Activated CD4-positive, alpha-beta T cell treated with anti-CD3 and anti-CD28 coated beads for 36 hours (primary cell): ENCODE measurements around the gene FCAR. TPM values are rescaled to one million over a fixed set of nuclear protein-coding genes. Genes with fewer than 3 reads are reported as not detected.
"Not testable (repeated sequence)": the region's sequence is repeated elsewhere in the genome, so short reads cannot be mapped to it uniquely, and the experiment has no call there.

Experiments used
- ATAC-seq: fragments of 200-7000 bp; cut with Tn5 transposase; one replicate; pipeline ENCODE4 v1.10.0; 2021; ENCODE audit warnings: mild to moderate bottlenecking, moderate library complexity
- CTCF ChIA-PET: fragments of 350-600 bp; sonication (Branson Sonifier 250); formaldehyde crosslinking; loops from one replicate; lab custom pipeline; 2021; ENCODE audit warnings: antibody characterized with exemption; lab: Charles Lee
- POLR2A ChIA-PET: fragments of 350-600 bp; sonication (Branson Sonifier 250); formaldehyde crosslinking; loops from one replicate; lab custom pipeline; 2021; ENCODE audit warnings: antibody characterized with exemption, inconsistent platforms; lab: Charles Lee
- DNase-seq: peaks from one replicate; pipeline ENCODE4 v3.0.0-alpha.2; 2020
- H3K27ac Mint-ChIP-seq: one replicate; pipeline ENCODE4 v1.8.0; 2021; ENCODE audit warnings: mixed read lengths
- H3K27me3 Mint-ChIP-seq: one replicate; pipeline ENCODE4 v1.8.0; 2021; ENCODE audit warnings: mixed read lengths
- H3K36me3 Mint-ChIP-seq: one replicate; pipeline ENCODE4 v1.8.0; 2021; ENCODE audit warnings: low read depth, mixed read lengths
- H3K4me1 Mint-ChIP-seq: one replicate; pipeline ENCODE4 v1.8.0; 2021; ENCODE audit warnings: mixed read lengths
- H3K4me3 Mint-ChIP-seq: one replicate; pipeline ENCODE4 v1.8.0; 2021; ENCODE audit warnings: mild to moderate bottlenecking, moderate library complexity, mixed read lengths
- H3K9me3 Mint-ChIP-seq: one replicate; pipeline ENCODE4 v1.8.0; 2021; ENCODE audit warnings: low read depth, mixed read lengths
- intact Hi-C, 2 experiments: fragments of 100-400 bp; cut with DNase I in 1 of 2; cut with micrococcal nuclease in 1 of 2; formaldehyde crosslinking; loops; one replicate each; pipeline versions ENCODE4 v1.14.2 to v1.15.1; 2022 to 2024; cut with DNase I, micrococcal nuclease
- total RNA-seq, 2 experiments: library from RNA; stranded (reverse); gene quantifications; one replicate each; pipeline ENCODE4 v1.2.3, GENCODE V29; 2021

The FCAR gene
- total RNA-seq, 2 experiments from 2014 or later = not detected

DNA sequence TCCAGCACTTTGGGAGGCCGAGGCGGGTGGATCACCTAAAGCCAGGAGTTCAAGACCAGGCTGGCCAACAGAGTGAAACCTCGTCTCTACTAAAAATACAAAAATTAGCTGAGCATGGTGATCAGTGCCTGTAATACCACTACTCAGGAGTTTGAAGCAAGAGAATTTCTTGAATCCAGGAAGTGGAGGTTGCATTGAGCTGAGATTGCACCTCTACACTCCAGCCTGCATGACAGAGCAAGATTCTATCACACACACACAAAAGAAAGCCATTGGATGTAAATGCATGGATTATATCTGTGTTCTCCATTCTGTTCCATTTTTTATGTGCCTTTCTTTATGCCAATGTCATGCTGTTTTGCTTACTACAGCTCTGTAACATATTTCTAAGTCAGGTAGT is 15.6 kb upstream of the FCAR start:
- H3K27me3 Mint-ChIP-seq = peaks cover 19% of the 10 kb centered on the region
- H3K4me3 Mint-ChIP-seq, DNase-seq, ATAC-seq, H3K27ac Mint-ChIP-seq, H3K9me3 Mint-ChIP-seq, POLR2A ChIA-PET, CTCF ChIA-PET, intact Hi-C loops, H3K36me3 Mint-ChIP-seq, H3K4me1 Mint-ChIP-seq: not testable (repeated sequence)

DNA sequence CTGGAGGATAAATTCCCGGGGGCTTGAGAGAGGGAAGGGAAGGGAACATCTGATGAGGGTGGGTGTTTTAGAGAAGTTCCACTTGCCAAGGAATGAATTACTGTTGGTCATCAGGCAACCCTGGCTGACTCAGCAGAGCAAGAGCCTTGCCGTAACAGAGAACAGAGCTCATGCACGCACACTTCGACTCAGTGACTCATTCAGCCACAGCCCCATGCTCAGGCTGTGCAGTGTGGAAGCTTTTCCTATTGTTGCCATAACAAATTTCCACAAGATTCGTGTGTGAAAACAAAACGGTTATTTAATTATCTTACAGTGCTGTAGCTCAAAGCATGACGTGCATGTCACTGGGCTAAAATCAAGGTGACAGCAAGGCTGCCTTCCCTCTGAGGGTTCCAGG is 14.6 kb upstream of the FCAR start:
- ATAC-seq, CTCF ChIA-PET, H3K27ac Mint-ChIP-seq, H3K4me1 Mint-ChIP-seq, H3K36me3 Mint-ChIP-seq, intact Hi-C loops, DNase-seq, H3K4me3 Mint-ChIP-seq, POLR2A ChIA-PET, H3K9me3 Mint-ChIP-seq: not testable (repeated sequence)
- peaks cover 19% of the 10 kb centered on the region for H3K27me3 Mint-ChIP-seq

- H3K27ac Mint-ChIP-seq, POLR2A ChIA-PET, intact Hi-C loops, DNase-seq, ATAC-seq, CTCF ChIA-PET, H3K4me3 Mint-ChIP-seq, H3K4me1 Mint-ChIP-seq, H3K9me3 Mint-ChIP-seq, H3K36me3 Mint-ChIP-seq: not testable (repeated sequence)
- H3K27me3 Mint-ChIP-seq = peaks cover 18% of the 10 kb centered on the region
Observed at GRCh38 chr19:54863459-54863858, 10.6 kb upstream of the FCAR start.

DNA sequence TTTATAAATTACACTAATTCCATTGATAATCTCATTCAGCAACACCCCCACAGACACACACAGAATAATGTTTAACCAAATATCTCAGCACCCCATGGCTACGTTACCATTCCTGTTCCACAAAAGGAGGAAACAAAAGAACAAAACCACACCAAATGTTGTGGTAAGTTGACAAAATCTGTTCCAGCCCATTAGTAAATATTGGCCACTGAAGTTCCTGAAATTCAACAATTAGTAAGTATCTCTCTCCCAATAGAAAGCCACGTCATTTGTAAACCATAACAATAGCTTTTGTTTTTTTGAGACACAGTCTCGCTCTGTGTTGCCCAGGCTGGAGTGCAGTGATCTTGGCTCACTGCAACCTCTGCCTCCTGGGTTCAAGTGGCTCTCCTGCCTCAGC is 2.3 kb upstream of the FCAR start:
- H3K27me3 Mint-ChIP-seq = peaks cover 19% of the 10 kb centered on the region
- ChIA-PET POLR2A (no interaction called here), CTCF (no interaction called here)
- no peak overlapping the region for H3K27ac Mint-ChIP-seq
- intact Hi-C loops = no loop called here
- no peaks in the 10 kb centered on the region for H3K4me1 Mint-ChIP-seq
- H3K36me3 Mint-ChIP-seq = no peaks in the 10 kb centered on the region
- no peaks in the 10 kb centered on the region for H3K9me3 Mint-ChIP-seq
- no peak for DNase-seq
- ATAC-seq = no peak
- H3K4me3 Mint-ChIP-seq = no peak overlapping the region

DNA sequence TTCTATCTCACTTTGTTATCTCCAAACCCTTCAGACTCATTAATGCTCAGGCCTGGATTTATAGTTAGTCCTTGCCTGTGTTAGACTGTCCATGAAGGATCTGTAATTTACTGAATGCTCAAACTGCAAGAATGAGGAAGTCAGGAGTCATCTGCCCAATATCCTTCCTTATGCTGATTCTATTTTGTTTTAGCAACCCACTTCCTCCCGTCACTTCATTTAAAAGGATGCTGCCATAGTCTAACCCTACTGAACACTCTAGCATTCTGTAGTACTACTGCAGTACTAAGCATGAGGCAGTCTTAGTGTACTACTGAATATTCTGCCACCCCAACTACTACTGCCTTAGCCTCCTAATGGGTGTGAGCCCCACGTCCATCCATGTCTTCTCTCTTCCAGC is 1.5 kb downstream of the FCAR start:
- H3K27me3 Mint-ChIP-seq = peaks cover 22% of the 10 kb centered on the region

DNA sequence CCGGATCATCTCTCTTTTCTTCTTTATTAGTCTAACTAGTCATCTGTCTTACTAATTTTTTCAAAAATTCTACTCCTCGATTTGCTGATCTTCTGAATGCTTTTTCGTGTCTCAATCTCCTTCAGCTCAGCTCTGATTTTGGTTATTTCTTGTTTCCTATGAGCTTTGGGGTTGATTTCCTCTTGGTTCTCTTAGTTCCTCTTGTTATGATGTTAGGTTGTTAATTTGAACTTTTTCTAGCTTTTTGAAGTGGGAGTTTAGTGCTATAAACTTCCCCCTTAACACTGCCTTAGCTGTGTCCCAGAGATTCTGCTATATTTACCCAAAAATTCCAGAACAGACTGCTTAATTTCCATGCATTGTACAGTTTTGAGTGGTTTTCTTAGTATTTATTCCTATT is 3.4 kb downstream of the FCAR start:
- Mint-ChIP-seq H3K27ac (no peak overlapping the region), H3K27me3 (peaks cover 22% of the 10 kb centered on the region), H3K9me3 (no peaks in the 10 kb centered on the region), H3K4me1 (no peaks in the 10 kb centered on the region), H3K4me3 (no peak overlapping the region), H3K36me3 (no peaks in the 10 kb centered on the region)
- no peak for ATAC-seq
- ChIA-PET CTCF (no interaction called here), POLR2A (no interaction called here)
- no peak for DNase-seq
- intact Hi-C loops = no loop called here

More for the DNA sequence above, 1.5 kb downstream of the FCAR start:
- Mint-ChIP-seq H3K4me1 (no peaks in the 10 kb centered on the region), H3K4me3 (no peak overlapping the region), H3K9me3 (no peaks in the 10 kb centered on the region), H3K27ac (no peak overlapping the region), H3K36me3 (no peaks in the 10 kb centered on the region)
- ATAC-seq (no peak), DNase-seq (no peak)
- CTCF ChIA-PET = no interaction called here
- intact Hi-C loops = no loop called here
- POLR2A ChIA-PET = no interaction called here

DNA sequence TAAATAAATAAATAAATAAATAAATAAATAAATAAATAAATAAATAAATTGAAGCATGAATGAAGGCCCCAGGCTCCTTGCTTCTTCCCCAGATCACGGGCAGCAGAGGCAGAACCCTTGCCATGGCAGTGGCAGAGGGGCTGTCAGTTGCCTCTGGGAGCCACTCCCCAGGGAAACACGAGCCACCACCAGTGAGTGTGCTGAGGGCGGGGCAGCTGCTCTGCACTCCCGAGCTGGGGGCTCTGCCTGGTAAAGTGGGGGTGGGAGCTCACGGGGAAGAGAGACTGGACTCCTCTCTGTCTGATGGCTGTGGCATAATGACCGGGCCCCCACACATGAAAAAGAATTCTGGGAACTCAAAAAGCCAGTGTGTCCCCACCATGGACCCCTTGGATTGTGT is 7.8 kb downstream of the FCAR start:
- POLR2A ChIA-PET = interaction anchor here (0.6 kb wide), 1 partner anchor 1058 kb away, joined by 3 read pairs; no protein-coding TSS in a partner anchor

DNA sequence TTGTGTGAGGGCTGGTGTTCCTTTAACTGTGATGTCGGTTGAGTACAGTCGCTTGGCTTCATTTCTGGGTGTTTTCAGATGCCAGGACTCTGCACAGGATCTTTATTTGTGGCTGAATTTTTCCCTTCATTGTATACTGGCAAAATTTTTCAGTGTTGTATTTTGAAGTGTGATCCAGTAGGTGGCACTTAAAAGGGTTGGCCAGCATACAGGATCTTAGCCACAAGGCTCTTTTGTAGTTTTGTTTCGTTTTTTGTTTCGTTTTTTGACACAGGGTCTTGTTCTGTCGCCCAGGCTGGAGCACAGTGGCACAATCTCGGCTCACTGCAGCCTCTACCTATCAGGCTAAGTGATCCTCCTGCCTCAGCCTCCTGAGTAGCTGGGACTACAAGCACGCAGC is 8.7 kb downstream of the FCAR start:
- H3K27me3 Mint-ChIP-seq = peaks cover 31% of the 10 kb centered on the region
- ATAC-seq (peak; percentile 70), DNase-seq (no peak)
- intact Hi-C loops = loop anchor here in 1 of 2 experiments (5.0 kb wide), 1 partner anchor 250 kb away; no protein-coding TSS in a partner anchor
- ChIA-PET CTCF (no interaction called here), POLR2A (no interaction called here)
- H3K4me3 Mint-ChIP-seq = no peak overlapping the region
- no peaks in the 10 kb centered on the region for H3K4me1 Mint-ChIP-seq
- no peak overlapping the region for H3K27ac Mint-ChIP-seq
- no peaks in the 10 kb centered on the region for H3K9me3 Mint-ChIP-seq
- no peaks in the 10 kb centered on the region for H3K36me3 Mint-ChIP-seq

More for the DNA sequence above, 7.8 kb downstream of the FCAR start:
- H3K4me1 Mint-ChIP-seq = no peaks in the 10 kb centered on the region
- no peaks in the 10 kb centered on the region for H3K36me3 Mint-ChIP-seq
- H3K27ac Mint-ChIP-seq = no peak overlapping the region
- H3K9me3 Mint-ChIP-seq = no peaks in the 10 kb centered on the region
- CTCF ChIA-PET = interaction anchor here (1.0 to 1.2 kb wide), 3 partner anchors 21 to 146 kb away, joined by 3 read pairs; no protein-coding TSS in a partner anchor
- H3K4me3 Mint-ChIP-seq = no peak overlapping the region
- no peak for DNase-seq
- no peak for ATAC-seq
- peaks cover 31% of the 10 kb centered on the region for H3K27me3 Mint-ChIP-seq
- intact Hi-C loops = loop anchor here in 1 of 2 experiments (5.0 kb wide), 1 partner anchor 250 kb away; no protein-coding TSS in a partner anchor

DNA sequence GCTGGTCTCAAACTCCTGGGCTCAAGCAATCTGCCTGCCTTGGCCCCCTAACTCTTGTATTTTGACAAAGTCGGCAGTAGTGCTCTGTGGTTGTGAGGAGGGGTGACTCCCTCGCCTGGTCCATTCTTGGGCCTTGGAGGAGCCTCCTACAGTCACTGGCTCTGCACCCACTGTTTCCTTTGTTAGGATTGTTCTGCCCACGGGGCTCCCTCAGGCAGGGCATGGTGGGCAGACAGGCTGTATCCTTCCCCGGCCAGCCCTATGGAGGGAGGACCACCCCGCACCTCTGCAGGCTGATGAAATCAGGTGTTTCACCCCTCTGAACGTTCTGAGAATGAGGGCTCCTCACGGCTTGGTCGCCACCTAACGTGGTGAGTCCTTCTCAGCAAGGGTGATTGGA is 9.2 kb downstream of the FCAR start:
- intact Hi-C loops = loop anchor here in 1 of 2 experiments (5.0 kb wide), 1 partner anchor 249 kb away; no protein-coding TSS in a partner anchor
- Mint-ChIP-seq H3K4me1 (no peaks in the 10 kb centered on the region), H3K4me3 (no peak overlapping the region), H3K27me3 (peaks cover 29% of the 10 kb centered on the region), H3K36me3 (no peaks in the 10 kb centered on the region), H3K27ac (no peak overlapping the region), H3K9me3 (no peaks in the 10 kb centered on the region)
- POLR2A ChIA-PET = no interaction called here
- no peak for DNase-seq
- no peak for ATAC-seq
- CTCF ChIA-PET = no interaction called here

- H3K27ac Mint-ChIP-seq = no peak overlapping the region
- CTCF ChIA-PET = no interaction called here
- H3K27me3 Mint-ChIP-seq = peaks cover 6% of the 10 kb centered on the region
- no peak for ATAC-seq
- no peaks in the 10 kb centered on the region for H3K4me1 Mint-ChIP-seq
- no peaks in the 10 kb centered on the region for H3K9me3 Mint-ChIP-seq
- intact Hi-C loops = no loop called here
- H3K4me3 Mint-ChIP-seq = no peak overlapping the region
- POLR2A ChIA-PET = no interaction called here
- no peaks in the 10 kb centered on the region for H3K36me3 Mint-ChIP-seq
- DNase-seq = no peak
Observed at GRCh38 chr19:54888239-54888638, 14.2 kb downstream of the FCAR start.

DNA sequence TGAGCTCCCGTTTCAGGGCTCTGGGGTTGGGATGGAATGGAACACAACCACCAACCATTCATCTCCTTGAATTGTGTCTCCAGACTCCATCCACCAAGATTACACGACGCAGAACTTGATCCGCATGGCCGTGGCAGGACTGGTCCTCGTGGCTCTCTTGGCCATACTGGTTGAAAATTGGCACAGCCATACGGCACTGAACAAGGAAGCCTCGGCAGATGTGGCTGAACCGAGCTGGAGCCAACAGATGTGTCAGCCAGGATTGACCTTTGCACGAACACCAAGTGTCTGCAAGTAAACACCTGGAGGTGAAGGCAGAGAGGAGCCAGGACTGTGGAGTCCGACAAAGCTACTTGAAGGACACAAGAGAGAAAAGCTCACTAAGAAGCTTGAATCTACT is 15.5 kb downstream of the FCAR start:
- DNase-seq (no peak), ATAC-seq (no peak)
- intact Hi-C loops = no loop called here
- no peaks in the 10 kb centered on the region for H3K9me3 Mint-ChIP-seq
- no peak overlapping the region for H3K4me3 Mint-ChIP-seq
- no peak overlapping the region for H3K27ac Mint-ChIP-seq
- POLR2A ChIA-PET = interaction anchor here (0.5 kb wide), 1 partner anchor 438 kb away, joined by 3 read pairs; no protein-coding TSS in a partner anchor
- H3K36me3 Mint-ChIP-seq = no peaks in the 10 kb centered on the region
- H3K27me3 Mint-ChIP-seq = peaks cover 4% of the 10 kb centered on the region
- CTCF ChIA-PET = no interaction called here
- H3K4me1 Mint-ChIP-seq = no peaks in the 10 kb centered on the region

GRCh38 chr19:54893406-54893805 is 19.4 kb downstream of the FCAR start:
- CTCF ChIA-PET = no interaction called here
- no peaks in the 10 kb centered on the region for H3K4me1 Mint-ChIP-seq
- POLR2A ChIA-PET = no interaction called here

More at GRCh38 chr19:54893406-54893805, 19.4 kb downstream of the FCAR start:
- intact Hi-C loops = no loop called here
- Mint-ChIP-seq H3K36me3 (no peaks in the 10 kb centered on the region), H3K9me3 (no peaks in the 10 kb centered on the region), H3K27ac (no peak overlapping the region), H3K4me3 (no peak overlapping the region), H3K27me3 (peaks cover 4% of the 10 kb centered on the region)
- ATAC-seq (no peak), DNase-seq (no peak)
